Hematopoietic multipotent progenitor cell treated with erythropoietin and hydrocortisone succinate and interleukin-3 and kit ligand, for 6 days (in vitro differentiated cells): ENCODE measurements around the gene UNK.

ENCODE experiments used
- DNase-seq: peaks from one replicate; pipeline ENCODE4 v3.0.0-alpha.2; 2015

UNK gene

DNA sequence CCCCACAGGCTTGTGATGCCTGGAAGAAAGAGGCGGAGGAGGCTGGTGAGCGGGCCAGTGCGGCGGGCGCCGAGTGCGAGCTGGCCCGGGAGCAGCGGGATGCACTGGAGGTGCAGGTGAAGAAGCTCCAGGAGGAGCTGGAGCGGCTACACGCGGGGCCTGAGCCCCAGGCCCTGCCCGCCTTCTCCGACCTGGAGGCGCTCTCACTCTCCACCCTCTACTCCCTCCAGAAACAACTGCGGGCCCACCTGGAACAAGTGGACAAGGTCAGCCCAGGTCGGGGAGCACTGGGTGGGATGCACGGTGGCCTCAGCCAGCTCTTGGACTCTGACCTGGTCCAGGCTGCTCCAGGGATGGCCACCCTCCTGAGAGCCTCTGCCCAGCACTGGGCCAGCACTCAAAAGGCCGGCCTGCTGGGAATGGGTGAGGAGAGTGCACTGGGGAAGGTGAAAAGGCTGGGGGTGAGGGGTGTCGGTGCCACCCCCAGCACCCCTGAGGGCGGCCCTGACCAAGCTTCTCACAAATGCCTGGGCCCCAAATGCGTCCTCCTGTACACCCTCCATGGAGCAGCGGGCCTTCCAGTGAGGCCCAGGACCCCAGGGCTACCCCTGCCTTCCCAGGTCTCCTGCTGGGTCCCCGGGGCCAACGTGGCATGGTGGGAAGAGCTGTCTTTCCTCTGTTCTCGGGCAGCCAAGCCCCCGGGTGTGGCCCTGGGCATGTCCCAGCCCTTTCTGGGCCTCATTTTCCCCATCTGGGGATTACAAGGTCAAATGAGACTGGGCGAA is 38.8 kb downstream of the UNK start:
- no peak for DNase-seq

- DNase-seq: no peak
Observed at GRCh38 chr17:75824050-75824552, 39.5 kb downstream of the UNK start.

DNA sequence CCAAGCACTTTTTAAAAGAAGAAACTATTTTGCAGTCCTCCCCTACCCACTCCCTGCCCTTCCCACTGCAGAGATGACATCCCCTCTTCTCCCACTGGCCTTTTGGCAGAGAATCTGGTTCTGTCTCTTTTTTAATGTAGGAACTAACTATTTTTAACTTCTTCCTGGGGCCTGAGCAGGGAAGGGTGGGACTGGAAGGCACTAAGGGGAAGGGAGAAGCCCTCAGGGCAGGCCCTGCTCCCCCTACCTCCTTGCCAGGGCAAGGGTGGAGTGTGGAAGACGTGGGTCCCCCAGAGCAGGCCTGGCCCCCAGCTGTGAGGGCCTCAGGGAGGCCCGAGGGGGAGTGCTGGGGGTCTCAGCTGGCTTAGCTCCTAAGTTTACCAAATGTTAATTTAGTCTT is 40.1 kb downstream of the UNK start:
- DNase-seq: no peak

DNA sequence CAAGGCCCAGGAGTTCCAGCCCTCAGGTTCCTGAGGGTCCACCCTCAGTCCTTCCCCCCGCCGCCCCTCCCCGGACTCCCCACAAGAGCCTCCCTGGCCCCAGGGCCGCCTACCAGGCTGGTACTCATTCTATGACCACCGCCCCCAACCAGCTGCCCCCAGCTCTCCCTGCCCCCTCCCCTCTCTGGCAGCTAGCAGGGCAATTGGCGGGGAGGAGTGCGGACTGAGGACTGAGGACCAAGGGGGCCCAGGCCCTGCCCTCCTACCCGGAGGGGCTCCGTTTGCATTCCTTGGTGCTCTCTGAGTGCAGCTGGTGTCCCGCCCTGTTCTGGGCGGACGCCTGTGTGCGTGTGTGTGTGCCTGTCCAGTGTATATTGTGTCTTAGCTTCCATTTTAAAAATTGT is 40.5 kb downstream of the UNK start:
- DNase-seq: no peak

- no peak for DNase-seq
Observed at GRCh38 chr17:75825748-75826370, 41.3 kb downstream of the UNK start.

GRCh38 chr17:75826561-75827307 is 42.1 kb downstream of the UNK start:
- no peak for DNase-seq

- DNase-seq: peak; percentile 70
Observed at GRCh38 chr17:75827308-75828075, 42.9 kb downstream of the UNK start.

- DNase-seq: no peak
Observed at GRCh38 chr17:75828076-75828400, 43.4 kb downstream of the UNK start.

- DNase-seq: no peak
Observed at GRCh38 chr17:75828741-75829140, 44.1 kb downstream of the UNK start.

GRCh38 chr17:75829747-75830146 is 45.1 kb downstream of the UNK start:
- DNase-seq: no peak

GRCh38 chr17:75830164-75831031 is 45.8 kb downstream of the UNK start:
- no peak for DNase-seq

GRCh38 chr17:75831032-75831571 is 46.5 kb downstream of the UNK start:
- no peak for DNase-seq

GRCh38 chr17:75832164-75832651 is 47.6 kb downstream of the UNK start:
- no peak for DNase-seq

DNA sequence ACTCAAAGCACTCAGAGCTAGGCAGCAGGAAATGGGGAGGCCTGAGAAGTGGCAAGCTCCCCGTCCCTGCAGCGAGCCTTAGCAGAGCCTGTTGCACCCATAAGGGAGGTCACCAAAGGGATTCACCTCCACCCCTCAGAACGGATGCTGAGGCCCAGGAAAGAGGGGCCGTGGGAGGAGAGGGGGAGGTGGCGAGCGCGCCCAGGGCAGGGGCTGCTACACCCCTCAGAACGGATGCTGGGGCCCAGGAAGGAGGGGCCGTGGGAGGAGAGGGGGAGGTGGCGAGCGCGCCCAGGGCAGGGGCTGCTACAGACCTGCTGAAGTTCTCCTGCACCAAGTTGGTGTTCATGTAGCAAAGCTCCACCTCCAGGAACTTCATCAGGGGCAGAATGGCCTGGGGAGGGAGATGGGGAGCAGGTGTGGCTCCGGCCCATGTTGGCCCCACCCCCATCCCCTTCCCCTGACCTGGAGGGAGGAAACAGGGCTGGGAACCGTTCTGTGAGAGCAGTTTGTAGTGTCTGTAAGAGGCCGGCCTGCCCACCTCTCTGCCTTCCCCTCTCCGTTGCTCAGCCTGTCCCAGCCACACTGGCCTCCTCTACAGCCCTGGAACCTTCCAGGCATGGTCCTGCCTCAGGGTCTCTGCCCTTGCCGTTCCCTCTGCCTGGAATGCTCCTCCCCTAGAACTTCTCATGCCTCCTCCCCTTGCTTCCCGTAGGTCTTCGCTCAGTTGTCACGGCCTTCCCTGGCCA is 48.2 kb downstream of the UNK start:
- no peak for DNase-seq

- DNase-seq: no peak
Observed at GRCh38 chr17:75834279-75834920, 49.8 kb downstream of the UNK start.

DNA sequence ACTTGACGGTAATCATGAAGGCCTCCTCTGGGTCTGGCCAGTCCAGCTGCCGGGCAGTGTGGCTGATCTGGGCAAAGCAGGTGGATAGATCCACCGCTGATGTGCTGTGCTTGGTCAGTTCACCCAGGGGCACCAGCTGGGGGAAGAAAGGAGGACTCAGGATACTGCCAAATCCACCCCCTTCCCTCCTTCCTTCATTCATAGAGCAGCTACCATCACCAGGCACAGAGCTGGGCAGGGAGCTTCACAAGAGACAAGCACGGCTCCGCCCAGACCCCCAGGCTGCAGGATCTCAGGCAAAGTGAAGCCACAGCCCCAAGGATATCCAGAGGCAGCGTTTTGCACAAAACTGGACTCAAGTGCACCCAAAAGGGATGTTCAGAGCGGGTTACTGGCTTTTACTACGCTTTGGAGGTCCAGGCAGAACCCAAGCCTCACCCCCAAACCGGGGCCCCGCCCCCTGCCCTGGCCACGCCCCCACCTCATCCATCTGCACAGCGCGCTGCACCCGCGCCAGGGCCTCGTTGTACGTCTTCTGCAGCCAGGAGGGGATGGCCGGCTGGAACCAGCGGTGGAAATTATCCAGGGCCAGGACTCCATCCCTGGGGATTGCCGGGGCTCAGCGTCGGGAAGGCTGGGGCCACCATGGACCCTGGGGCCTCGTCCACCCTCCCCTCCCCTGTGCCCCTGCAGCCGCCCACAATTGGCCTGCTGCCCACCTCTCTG is 50.5 kb downstream of the UNK start:
- no peak for DNase-seq

GRCh38 chr17:75835654-75835987 is 51.0 kb downstream of the UNK start:
- DNase-seq: no peak

GRCh38 chr17:75836605-75837004 is 52.0 kb downstream of the UNK start:
- DNase-seq: no peak

GRCh38 chr17:75837899-75838298 is 53.3 kb downstream of the UNK start:
- no peak for DNase-seq

DNA sequence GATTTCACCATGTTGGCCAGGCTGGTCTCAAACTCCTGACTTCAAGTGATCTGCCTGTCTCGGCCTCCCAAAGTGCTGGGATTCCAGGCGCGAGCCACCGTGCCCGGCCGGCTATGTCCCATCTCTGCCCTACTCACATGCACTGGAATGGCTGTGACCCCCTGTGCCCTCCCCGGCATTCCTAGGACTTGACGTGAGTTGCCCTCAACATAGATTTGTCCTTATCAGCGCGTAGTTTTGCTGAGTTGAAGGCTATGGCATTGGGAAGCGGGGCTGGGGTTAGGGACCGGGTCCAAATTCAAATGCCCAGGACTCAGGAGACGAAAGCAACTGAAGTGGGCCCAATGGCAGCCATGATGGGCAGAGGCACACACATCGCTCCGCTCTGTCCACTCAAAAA is 53.8 kb downstream of the UNK start:
- no peak for DNase-seq
